ENCODE results near the gene KANK4. TPM values are rescaled to one million over a fixed set of nuclear protein-coding genes. Genes with fewer than 3 reads are reported as not detected.

KANK4 gene
- 0.27 to 0.46 TPM (median 0.40 TPM) in 5 replicates for total RNA-seq (2022; extraction: Qiagen RNA extraction)

DNA sequence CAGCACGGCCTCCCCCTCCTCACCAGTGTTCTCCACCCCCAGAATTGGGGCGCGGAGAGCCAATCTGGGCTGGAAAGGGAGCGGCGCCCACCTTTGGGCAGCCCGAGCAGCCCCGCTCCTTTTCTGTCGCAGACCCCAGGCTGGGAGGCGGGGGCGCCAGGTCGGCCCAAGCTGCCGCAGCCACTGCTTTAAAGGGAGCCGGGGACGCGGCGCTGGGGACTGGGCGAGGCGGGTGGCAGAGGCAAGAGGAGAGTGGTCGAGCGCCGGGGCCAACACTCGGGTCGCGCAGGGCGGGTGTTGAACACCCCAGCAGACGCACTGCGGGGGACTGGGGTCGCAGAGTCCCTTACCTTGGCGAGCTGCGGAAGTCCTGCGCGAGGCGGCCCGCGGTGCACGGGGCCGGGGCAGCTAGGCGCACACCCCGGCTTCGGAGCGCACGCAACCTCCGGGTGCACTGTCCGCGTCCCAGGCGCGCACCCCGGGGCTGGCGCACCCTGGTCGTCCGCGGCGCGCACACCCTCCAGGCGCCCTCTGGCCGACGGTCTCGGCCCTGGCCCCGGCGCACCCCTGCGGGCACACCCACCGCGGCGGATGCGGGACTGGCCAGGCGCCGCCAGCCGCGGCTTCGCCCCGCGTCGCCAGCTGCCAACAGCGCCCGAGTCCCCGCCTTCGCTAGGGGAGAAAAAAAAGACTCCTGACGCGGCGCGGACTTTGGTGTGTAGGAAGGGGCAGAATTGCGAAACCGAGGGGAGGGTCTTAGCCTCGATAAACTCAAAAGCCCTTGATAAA is at the start of gene KANK4:
TSS of gene KANK4 (minus strand) at position 679 of the 789 bp plus-strand sequence. CDS start 37,870 bp downstream, outside the sequence.

DNA sequence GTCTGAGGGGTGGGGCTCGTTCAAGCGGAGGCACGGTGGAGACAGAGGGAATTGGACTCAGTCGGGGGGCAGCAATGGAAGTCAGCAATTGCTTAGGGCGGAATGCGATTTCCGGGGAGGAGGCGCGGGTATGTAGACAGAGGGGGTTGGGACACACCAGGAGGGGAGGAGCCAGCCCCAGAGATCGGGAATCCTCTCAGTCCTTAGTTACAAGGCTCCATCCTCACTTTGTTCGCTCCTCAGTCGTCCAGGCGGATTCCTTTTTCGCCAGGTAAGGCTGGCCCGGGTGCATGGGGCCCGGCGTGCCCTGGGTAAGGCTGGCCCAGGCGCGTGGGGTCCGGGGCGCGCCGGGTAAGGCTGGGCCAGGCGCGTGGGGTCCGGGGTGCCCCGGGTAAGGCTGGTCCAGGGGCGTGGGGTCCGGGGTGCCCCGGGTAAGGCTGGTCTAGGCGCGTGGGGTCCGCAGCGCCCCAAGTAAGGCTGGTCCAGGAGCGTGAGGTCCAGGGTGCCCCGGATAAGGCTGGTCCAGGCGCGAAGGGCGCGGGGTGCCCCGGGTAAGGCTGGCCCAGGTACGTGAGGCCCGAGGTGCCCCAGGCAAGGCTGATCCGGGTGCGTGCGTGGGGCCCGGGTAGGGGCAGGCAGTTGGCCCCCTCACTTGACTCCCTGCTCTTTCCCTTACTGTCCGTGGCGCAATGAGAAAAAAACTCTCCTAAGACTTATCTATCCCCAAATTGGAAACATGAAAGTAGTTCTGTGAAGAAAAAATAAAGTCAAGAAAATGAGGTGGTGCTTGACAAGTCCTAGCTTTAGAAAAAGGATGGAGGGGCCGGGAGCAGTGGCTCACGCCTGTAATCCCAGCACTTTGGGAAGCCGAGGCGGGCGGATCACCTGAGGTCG is 124.3 kb downstream of the KANK4 start, which contains the start of gene L1TD1:
TSS of gene L1TD1 (plus strand) at position 199 of the 894 bp plus-strand sequence. CDS start 11,780 bp downstream, outside the sequence.

Other genes starting within 250 kb of the KANK4 start
- not detected in 5 replicates for gene L1TD1, start 124.6 kb downstream of the KANK4 start, total RNA-seq (2022; extraction: Qiagen RNA extraction)
- 20.7 to 26.0 TPM (median 22.2 TPM) in 5 replicates for gene USP1, start 117.6 kb upstream of the KANK4 start, total RNA-seq (2022; extraction: Qiagen RNA extraction)